Peyer's patch (tissue), 4 donors: ENCODE results near the gene TFF1.

Experiments used
- POLR2A ChIP-seq, 2 donors: fragments of 450-650 bp; IDR thresholded peaks; one replicate each; pipeline ENCODE4 v1.5.1; 2017; ENCODE audit warnings: antibody characterized with exemption in 2 of 2, mild to moderate bottlenecking in 2 of 2, moderate library complexity in 2 of 2
- TF ChIP-seq, protein P1 (sequence below), 6 experiments: fragments of 450-650 bp in 4 of 6; fragments of 200-600 bp in 2 of 6; sonication (generic) in 1 of 6; IDR thresholded peaks; one replicate each; pipeline ENCODE4 v1.5.1; 2017 to 2019; ENCODE audit warnings: antibody characterized with exemption in 6 of 6, mild to moderate bottlenecking in 3 of 6, moderate library complexity in 1 of 6

DNA sequence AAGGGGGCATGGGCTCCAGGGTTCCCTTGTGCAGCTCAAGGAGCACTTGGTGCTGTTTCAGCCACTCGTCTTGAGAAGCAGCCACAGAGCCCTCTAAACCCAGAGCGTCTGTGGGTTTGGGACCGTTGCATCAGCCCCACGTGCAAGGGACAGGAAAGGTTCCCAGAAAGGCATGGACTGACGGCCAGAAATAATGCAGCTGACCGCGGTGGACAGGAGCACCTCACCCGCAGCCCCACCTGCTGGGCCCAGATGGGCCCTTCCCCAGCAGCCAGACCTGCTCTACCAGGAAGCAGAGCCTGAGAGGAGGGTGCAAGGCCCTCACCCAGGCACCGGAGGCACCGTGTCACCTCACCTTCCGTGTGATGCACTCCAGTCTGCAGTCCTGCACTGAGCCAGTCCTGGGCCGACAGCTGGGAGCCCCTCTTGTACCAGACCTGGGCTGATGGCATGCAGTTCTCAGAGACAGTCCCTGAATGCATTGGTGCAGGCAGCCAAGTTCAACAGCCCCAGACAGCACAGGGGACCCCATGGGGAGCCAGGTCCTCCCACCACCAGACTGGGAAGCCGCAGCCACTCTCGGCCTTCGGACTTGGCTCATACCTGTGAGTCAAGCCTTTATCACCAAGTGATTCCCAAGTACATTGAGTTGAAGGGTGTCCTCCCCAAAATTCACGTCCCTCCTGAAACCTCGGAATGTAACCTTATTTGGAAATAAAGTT, 46.3 kb downstream of the TFF1 start:
- TF ChIP-seq, protein P1, sequence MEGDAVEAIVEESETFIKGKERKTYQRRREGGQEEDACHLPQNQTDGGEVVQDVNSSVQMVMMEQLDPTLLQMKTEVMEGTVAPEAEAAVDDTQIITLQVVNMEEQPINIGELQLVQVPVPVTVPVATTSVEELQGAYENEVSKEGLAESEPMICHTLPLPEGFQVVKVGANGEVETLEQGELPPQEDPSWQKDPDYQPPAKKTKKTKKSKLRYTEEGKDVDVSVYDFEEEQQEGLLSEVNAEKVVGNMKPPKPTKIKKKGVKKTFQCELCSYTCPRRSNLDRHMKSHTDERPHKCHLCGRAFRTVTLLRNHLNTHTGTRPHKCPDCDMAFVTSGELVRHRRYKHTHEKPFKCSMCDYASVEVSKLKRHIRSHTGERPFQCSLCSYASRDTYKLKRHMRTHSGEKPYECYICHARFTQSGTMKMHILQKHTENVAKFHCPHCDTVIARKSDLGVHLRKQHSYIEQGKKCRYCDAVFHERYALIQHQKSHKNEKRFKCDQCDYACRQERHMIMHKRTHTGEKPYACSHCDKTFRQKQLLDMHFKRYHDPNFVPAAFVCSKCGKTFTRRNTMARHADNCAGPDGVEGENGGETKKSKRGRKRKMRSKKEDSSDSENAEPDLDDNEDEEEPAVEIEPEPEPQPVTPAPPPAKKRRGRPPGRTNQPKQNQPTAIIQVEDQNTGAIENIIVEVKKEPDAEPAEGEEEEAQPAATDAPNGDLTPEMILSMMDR (IDR thresholded peaks at IDR 0.05), result no peak
- no peak for TF ChIP-seq POLR2A (IDR thresholded peaks at IDR 0.05)
